HepG2 (cell line): Measurements from ENCODE around the gene USF2. TPM values are rescaled to one million over a fixed set of nuclear protein-coding genes. Genes with fewer than 3 reads are reported as not detected.

ENCODE experiments used
- FOXO1 ChIP-seq: sonication (generic); formaldehyde crosslinking; IDR thresholded peaks from 2 replicates; pipeline ENCODE4 v1.4.0; 2020; ENCODE audit warnings: missing genetic modification reagents
- GLI4 ChIP-seq: sonication (generic); formaldehyde crosslinking; IDR thresholded peaks from 2 replicates; pipeline ENCODE4 v1.5.1; 2020; ENCODE audit warnings: missing genetic modification reagents, mild to moderate bottlenecking, moderate library complexity, borderline replicate concordance
- MZF1 ChIP-seq: sonication (generic); formaldehyde crosslinking; IDR thresholded peaks from 2 replicates; pipeline ENCODE4 v1.8.1; 2023; ENCODE audit warnings: mild to moderate bottlenecking, missing genetic modification reagents, borderline replicate concordance
- NONO ChIP-seq, 2 experiments: fragments of 450-650 bp in 1 of 2; sonication (generic) in 1 of 2; formaldehyde crosslinking in 1 of 2; IDR thresholded peaks in 1 of 2; conservative IDR thresholded peaks in 1 of 2; 2 replicates each; pipeline versions ENCODE4 v1.6.1 to v1.8.0; 2017 to 2022; ENCODE audit warnings: mild to moderate bottlenecking in 1 of 2, missing genetic modification reagents in 1 of 2, moderate library complexity in 1 of 2
- PHF8 ChIP-seq: sonication (generic); formaldehyde crosslinking; IDR thresholded peaks from 2 replicates; pipeline ENCODE4 v1.5.0; 2020; ENCODE audit warnings: missing genetic modification reagents
- POLR2AphosphoS5 ChIP-seq: IDR thresholded peaks from 2 replicates; pipeline ENCODE4 v1.6.1; 2012; ENCODE audit warnings: low read depth, low read length
- SATB2 ChIP-seq: sonication (generic); formaldehyde crosslinking; IDR thresholded peaks from 2 replicates; pipeline ENCODE4 v1.5.0; 2020; ENCODE audit warnings: missing genetic modification reagents
- SIN3B ChIP-seq: fragments of 150-350 bp; IDR thresholded peaks from 2 replicates; pipeline ENCODE4 v1.6.1; 2014; ENCODE audit warnings: low read length
- ZBTB40 ChIP-seq, 2 experiments: fragments of 450-650 bp in 1 of 2; sonication (generic) in 1 of 2; formaldehyde crosslinking in 1 of 2; IDR thresholded peaks; 2 replicates each; pipeline versions ENCODE4 v1.6.1 to v1.8.0; 2016 to 2022; ENCODE audit warnings: antibody characterized with exemption in 1 of 2, mild to moderate bottlenecking in 1 of 2, missing genetic modification reagents in 1 of 2
- ZMAT3 ChIP-seq: sonication (generic); formaldehyde crosslinking; conservative IDR thresholded peaks from 2 replicates; pipeline ENCODE4 v1.7.0; 2021; ENCODE audit warnings: missing genetic modification reagents
- ZNF616 ChIP-seq: sonication (generic); formaldehyde crosslinking; IDR thresholded peaks from 2 replicates; pipeline ENCODE4 v1.5.0; 2020; ENCODE audit warnings: low read depth, mild to moderate bottlenecking, missing genetic modification reagents
- ZNF724P ChIP-seq: sonication (generic); formaldehyde crosslinking; IDR thresholded peaks from 2 replicates; pipeline ENCODE4 v1.8.0; 2022; ENCODE audit warnings: missing genetic modification reagents, borderline replicate concordance
- polyA plus RNA-seq, 8 experiments: library from polyadenylated mRNA; depleted of rRNA in 3 of 8; stranded (reverse) in 7 of 8; unstranded in 1 of 8; fragments of >200 nt; fragmentation: Illumina TruSeq in 4 of 8; extraction: Trizol in 4 of 8; gene quantifications; 2 replicates each; pipeline versions ENCODE4 v1.2.1 to v1.2.3, GENCODE V29; 2011 to 2016; ENCODE audit warnings: low read depth in 4 of 8, missing spikeins in 1 of 8, mixed read lengths in 1 of 8; ENCODE audit not compliant: insufficient read depth in 1 of 8
- total RNA-seq, 5 experiments: library from RNA; depleted of rRNA; stranded (reverse); fragments of >200 nt; fragmentation: Illumina TruSeq; extraction: Trizol; gene quantifications; 2 replicates each; pipeline ENCODE4 v1.2.3, GENCODE V29; 2016; ENCODE audit warnings: low read depth in 1 of 5
- TF ChIP-seq, protein P1 (sequence below): sonication (generic); formaldehyde crosslinking; IDR thresholded peaks from 2 replicates; pipeline ENCODE4 v1.5.0; 2020; ENCODE audit warnings: mild to moderate bottlenecking, missing genetic modification reagents
- TF ChIP-seq, protein P2 (sequence below): sonication (generic); formaldehyde crosslinking; IDR thresholded peaks from 2 replicates; pipeline ENCODE4 v1.8.0; 2022; ENCODE audit warnings: missing genetic modification reagents, mild to moderate bottlenecking, moderate library complexity, borderline replicate concordance

USF2 gene
- total and polyA plus RNA-seq, 2 of the 13 experiments (the other 11 are each of a cell fraction or from before 2014, with no cell fraction given): 54.9 to 106 TPM

DNA sequence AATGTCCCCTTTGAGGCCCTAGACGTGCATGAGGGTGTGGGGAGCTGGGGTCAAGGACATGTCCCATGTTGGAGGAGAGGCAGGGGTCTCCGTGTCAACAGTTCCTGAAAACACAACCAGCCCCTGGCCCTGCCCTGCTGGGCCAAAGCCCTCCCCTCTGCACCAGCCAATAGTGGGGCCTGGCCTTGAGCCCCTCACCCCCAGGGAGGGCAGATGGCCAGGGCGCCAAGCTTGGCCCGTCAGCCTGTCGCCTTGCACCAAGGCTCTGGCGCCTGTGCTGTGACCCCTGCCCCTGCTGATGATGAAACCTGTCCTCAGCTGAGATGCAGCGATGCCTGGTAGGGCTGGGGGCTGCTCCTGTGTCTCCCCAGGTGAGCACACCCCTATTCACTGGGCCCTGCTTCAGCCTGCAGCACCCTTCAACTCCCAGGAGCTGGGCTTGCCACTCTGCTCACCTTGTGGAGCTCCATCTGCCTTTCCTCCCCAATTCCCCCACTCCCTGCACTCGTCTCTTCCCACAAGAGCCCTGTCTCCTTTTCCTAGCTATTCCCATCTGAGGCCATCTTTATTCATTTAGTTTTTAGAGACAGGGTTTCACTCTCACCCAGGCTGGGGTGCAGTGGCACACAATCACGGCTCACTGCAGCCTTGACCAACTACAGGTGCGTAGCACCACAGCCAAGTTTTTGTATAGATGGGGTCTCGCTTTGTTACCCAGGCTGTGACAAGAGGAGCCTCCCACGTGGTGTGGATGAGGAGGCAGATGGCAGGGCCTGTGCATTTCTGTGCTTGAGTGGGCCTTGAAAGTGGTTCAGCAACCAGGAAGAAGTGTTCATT lies 11.4 kb downstream of the USF2 start (continued):
- no peak; the same call in 1 of the 2 replicates for TF ChIP-seq FOXO1
- no peak for TF ChIP-seq SIN3B
- TF ChIP-seq POLR2AphosphoS5: no peak
- no peak for TF ChIP-seq PHF8 (CRISPR knock-in tag)
- no peak for TF ChIP-seq ZNF616 (CRISPR knock-in tag)
- TF ChIP-seq NONO (IDR thresholded peaks at IDR 0.05): no peak
- TF ChIP-seq NONO (CRISPR knock-in tag; conservative IDR thresholded peaks at IDR 0.05): peak; percentile 83
- TF ChIP-seq, protein P1, sequence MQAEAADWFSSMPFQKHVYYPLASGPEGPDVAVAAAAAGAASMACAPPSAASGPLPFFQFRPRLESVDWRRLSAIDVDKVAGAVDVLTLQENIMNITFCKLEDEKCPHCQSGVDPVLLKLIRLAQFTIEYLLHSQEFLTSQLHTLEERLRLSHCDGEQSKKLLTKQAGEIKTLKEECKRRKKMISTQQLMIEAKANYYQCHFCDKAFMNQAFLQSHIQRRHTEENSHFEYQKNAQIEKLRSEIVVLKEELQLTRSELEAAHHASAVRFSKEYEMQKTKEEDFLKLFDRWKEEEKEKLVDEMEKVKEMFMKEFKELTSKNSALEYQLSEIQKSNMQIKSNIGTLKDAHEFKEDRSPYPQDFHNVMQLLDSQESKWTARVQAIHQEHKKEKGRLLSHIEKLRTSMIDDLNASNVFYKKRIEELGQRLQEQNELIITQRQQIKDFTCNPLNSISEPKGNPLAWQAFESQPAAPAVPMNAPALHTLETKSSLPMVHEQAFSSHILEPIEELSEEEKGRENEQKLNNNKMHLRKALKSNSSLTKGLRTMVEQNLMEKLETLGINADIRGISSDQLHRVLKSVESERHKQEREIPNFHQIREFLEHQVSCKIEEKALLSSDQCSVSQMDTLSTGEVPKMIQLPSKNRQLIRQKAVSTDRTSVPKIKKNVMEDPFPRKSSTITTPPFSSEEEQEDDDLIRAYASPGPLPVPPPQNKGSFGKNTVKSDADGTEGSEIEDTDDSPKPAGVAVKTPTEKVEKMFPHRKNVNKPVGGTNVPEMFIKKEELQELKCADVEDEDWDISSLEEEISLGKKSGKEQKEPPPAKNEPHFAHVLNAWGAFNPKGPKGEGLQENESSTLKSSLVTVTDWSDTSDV (CRISPR knock-in tag): no peak; the same call in 1 of the 2 replicates
- TF ChIP-seq ZBTB40 (IDR thresholded peaks at IDR 0.05): no peak
- TF ChIP-seq ZBTB40 (CRISPR knock-in tag; IDR thresholded peaks at IDR 0.05): no peak
- TF ChIP-seq GLI4: no peak
- TF ChIP-seq SATB2 (CRISPR knock-in tag): no peak
- TF ChIP-seq ZMAT3 (CRISPR knock-in tag): no peak
- TF ChIP-seq MZF1 (CRISPR knock-in tag): no peak
- TF ChIP-seq ZNF724P: no peak
- TF ChIP-seq, protein P2, sequence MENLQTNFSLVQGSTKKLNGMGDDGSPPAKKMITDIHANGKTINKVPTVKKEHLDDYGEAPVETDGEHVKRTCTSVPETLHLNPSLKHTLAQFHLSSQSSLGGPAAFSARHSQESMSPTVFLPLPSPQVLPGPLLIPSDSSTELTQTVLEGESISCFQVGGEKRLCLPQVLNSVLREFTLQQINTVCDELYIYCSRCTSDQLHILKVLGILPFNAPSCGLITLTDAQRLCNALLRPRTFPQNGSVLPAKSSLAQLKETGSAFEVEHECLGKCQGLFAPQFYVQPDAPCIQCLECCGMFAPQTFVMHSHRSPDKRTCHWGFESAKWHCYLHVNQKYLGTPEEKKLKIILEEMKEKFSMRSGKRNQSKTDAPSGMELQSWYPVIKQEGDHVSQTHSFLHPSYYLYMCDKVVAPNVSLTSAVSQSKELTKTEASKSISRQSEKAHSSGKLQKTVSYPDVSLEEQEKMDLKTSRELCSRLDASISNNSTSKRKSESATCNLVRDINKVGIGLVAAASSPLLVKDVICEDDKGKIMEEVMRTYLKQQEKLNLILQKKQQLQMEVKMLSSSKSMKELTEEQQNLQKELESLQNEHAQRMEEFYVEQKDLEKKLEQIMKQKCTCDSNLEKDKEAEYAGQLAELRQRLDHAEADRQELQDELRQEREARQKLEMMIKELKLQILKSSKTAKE (CRISPR knock-in tag): peak; percentile 73
